ENCODE results near the gene SH2D4B. TPM values are rescaled to one million over a fixed set of nuclear protein-coding genes. Genes with fewer than 3 reads are reported as not detected.

The SH2D4B gene
- total RNA-seq, 4 donors from 2014 or later = not detected

DNA sequence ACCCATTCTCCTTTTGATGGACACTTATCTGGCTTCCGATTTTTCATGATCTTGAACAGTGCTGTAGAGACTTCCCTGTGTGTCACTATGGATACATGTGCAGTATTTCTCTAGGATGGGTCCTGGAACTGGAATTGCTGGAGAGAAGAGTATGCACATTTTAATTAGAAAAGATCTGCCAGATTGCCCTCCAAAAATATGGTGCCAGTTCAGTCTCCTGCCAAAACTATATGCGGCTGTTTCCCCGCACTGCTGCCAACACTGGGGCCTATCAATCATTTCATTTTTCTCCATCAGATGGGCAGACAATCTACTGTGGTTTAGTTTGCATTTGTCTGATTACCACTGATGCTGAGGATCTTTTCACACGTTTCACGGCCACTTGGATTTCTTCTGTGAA is 105.0 kb downstream of the SH2D4B start:
- H3K9me3 ChIP-seq = no peaks in the 10 kb centered on the region
- no peak for TF ChIP-seq POLR2A (IDR thresholded peaks at IDR 0.05)
- TF ChIP-seq, protein P1, sequence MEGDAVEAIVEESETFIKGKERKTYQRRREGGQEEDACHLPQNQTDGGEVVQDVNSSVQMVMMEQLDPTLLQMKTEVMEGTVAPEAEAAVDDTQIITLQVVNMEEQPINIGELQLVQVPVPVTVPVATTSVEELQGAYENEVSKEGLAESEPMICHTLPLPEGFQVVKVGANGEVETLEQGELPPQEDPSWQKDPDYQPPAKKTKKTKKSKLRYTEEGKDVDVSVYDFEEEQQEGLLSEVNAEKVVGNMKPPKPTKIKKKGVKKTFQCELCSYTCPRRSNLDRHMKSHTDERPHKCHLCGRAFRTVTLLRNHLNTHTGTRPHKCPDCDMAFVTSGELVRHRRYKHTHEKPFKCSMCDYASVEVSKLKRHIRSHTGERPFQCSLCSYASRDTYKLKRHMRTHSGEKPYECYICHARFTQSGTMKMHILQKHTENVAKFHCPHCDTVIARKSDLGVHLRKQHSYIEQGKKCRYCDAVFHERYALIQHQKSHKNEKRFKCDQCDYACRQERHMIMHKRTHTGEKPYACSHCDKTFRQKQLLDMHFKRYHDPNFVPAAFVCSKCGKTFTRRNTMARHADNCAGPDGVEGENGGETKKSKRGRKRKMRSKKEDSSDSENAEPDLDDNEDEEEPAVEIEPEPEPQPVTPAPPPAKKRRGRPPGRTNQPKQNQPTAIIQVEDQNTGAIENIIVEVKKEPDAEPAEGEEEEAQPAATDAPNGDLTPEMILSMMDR (IDR thresholded peaks at IDR 0.05) = no peak
- no peak for TF ChIP-seq EP300 (IDR thresholded peaks at IDR 0.05)
- no peak for TF ChIP-seq POLR2AphosphoS5 (IDR thresholded peaks at IDR 0.05)
- H3K36me3 ChIP-seq = no peaks in the 10 kb centered on the region
- no peak for ATAC-seq
- WGBS, 2 donors (ENCODE audit: low coverage in 1 of 2) = 65 to 86% methylated on average over 4 to 5 of the region's 5 CpGs
- no peaks in the 10 kb centered on the region for H3K27me3 ChIP-seq
- H3K4me3 ChIP-seq = no peak overlapping the region
- no peaks in the 10 kb centered on the region for H3K4me1 ChIP-seq
- H3K27ac ChIP-seq = no peak overlapping the region

- no peak for TF ChIP-seq EP300 (IDR thresholded peaks at IDR 0.05)
- TF ChIP-seq, protein P1 (IDR thresholded peaks at IDR 0.05) = no peak
- no peak for TF ChIP-seq POLR2A (IDR thresholded peaks at IDR 0.05)
- no peak for TF ChIP-seq POLR2AphosphoS5 (IDR thresholded peaks at IDR 0.05)
These were observed 108.7 kb downstream of the SH2D4B start for GRCh38 chr10:80646366-80646765.

DNA sequence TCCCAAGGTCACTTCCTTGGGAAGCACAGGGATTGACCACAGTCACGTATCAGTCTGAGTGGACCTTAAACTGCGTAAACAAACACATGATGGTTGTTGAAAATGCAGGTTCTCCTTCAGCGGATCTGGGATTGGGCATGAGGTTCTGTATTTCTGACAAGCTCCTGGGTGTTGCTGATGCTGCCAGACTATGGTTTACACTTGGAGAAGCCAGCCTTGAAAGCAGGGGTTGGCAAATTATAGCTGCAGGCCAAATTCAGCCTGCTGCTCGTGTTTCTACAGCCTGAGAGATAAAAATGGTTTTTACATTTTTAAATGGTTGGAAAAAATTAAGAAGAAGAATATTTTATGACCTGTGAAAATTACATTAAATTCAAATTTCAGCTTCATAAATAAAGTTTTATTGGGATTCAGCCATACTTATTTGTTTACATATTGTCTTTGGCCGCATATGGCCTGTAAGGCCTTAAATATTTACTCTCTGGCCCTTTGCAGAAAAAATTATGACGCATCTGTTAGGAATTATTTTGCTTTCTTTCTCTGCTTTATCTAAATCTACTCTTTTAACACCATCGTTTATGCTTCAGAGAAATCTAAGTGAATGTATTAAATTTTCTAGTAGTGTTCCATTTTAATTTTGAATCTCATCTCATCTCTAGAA is 109.6 kb downstream of the SH2D4B start:
- Histone ChIP-seq H3K4me1 (no peaks in the 10 kb centered on the region), H3K27me3 (no peaks in the 10 kb centered on the region), H3K27ac (no peak overlapping the region), H3K4me3 (no peak overlapping the region), H3K9me3 (no peaks in the 10 kb centered on the region), H3K36me3 (no peaks in the 10 kb centered on the region)
- WGBS, 2 donors (ENCODE audit: low coverage in 1 of 2) = 60 to 77% methylated on average over 5 to 7 of the region's 7 CpGs
- no peak for ATAC-seq
- TF ChIP-seq, protein P1 (IDR thresholded peaks at IDR 0.05) = no peak
- TF ChIP-seq POLR2AphosphoS5 (IDR thresholded peaks at IDR 0.05) (no peak), EP300 (IDR thresholded peaks at IDR 0.05) (no peak), POLR2A (IDR thresholded peaks at IDR 0.05) (no peak)

More at GRCh38 chr10:80646366-80646765, 108.7 kb downstream of the SH2D4B start:
- Histone ChIP-seq H3K27me3 (no peaks in the 10 kb centered on the region), H3K4me1 (no peaks in the 10 kb centered on the region), H3K36me3 (no peaks in the 10 kb centered on the region), H3K4me3 (no peak overlapping the region), H3K27ac (no peak overlapping the region), H3K9me3 (no peaks in the 10 kb centered on the region)
- no peak for ATAC-seq

DNA sequence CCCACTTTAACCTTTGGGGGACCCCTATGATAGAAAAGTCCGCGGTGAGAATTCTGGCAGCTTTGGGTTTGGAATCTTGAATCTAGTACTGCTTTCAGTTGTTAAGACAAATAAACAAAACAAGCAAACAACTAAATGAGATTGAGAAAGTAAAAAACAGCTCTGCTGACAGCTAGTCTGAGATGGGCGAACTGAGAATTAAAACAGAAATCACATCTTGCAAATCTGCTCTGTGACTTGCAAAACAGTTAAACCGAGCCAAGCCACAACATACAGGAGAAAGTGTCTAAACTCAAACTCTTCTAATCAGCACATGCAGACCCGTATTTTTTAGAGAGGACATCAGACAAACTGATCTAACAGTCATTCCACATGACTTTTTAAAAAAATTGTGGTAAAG is 110.4 kb downstream of the SH2D4B start:
- no peak overlapping the region for H3K27ac ChIP-seq

More for the DNA sequence above, 110.4 kb downstream of the SH2D4B start:
- no peaks in the 10 kb centered on the region for H3K4me1 ChIP-seq
- H3K27me3 ChIP-seq = no peaks in the 10 kb centered on the region
- WGBS, 2 donors (ENCODE audit: low coverage in 1 of 2) = 65% methylated on average over 2 to 5 of the region's 5 CpGs
- H3K4me3 ChIP-seq = no peak overlapping the region
- TF ChIP-seq POLR2AphosphoS5 (IDR thresholded peaks at IDR 0.05) (no peak), POLR2A (IDR thresholded peaks at IDR 0.05) (no peak), EP300 (IDR thresholded peaks at IDR 0.05) (no peak)
- TF ChIP-seq, protein P1 (IDR thresholded peaks at IDR 0.05) = no peak
- ATAC-seq = no peak
- H3K9me3 ChIP-seq = peaks cover 0 to 4% (median 0%) of the 10 kb centered on the region in 3 donors
- no peaks in the 10 kb centered on the region for H3K36me3 ChIP-seq
